ENCODE measurements around the gene FAM13A.

DNA sequence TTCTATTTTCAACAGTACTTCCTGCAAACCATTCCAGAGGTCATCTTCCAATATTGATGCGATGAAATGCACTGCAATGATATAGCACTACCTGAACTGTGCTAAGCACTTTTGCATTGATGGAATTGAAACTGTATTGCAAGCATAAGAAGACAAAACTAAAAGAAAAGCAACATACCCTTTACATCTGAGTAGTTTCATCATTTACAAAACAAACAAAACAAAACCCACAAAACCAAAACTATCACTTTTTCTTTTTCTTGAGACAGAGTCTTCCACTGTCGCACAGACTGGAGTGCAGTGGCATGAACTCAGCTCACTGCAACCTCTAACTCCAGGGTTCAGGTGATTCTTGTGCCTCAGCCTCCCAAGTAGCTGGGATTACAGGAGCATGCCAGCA, 239.2 kb downstream of the FAM13A start:
- TF ChIP-seq, protein P1, sequence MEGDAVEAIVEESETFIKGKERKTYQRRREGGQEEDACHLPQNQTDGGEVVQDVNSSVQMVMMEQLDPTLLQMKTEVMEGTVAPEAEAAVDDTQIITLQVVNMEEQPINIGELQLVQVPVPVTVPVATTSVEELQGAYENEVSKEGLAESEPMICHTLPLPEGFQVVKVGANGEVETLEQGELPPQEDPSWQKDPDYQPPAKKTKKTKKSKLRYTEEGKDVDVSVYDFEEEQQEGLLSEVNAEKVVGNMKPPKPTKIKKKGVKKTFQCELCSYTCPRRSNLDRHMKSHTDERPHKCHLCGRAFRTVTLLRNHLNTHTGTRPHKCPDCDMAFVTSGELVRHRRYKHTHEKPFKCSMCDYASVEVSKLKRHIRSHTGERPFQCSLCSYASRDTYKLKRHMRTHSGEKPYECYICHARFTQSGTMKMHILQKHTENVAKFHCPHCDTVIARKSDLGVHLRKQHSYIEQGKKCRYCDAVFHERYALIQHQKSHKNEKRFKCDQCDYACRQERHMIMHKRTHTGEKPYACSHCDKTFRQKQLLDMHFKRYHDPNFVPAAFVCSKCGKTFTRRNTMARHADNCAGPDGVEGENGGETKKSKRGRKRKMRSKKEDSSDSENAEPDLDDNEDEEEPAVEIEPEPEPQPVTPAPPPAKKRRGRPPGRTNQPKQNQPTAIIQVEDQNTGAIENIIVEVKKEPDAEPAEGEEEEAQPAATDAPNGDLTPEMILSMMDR (IDR thresholded peaks at IDR 0.05) = no peak
- TF ChIP-seq ZFX (IDR thresholded peaks at IDR 0.05; ENCODE audit: borderline replicate concordance) = no peak
